Right ventricle myocardium inferior (tissue), 1 donor: ENCODE measurements around the gene MARCHF3. TPM values are rescaled to one million over a fixed set of nuclear protein-coding genes. Genes with fewer than 3 reads are reported as not detected.

ENCODE experiments used
- ATAC-seq: fragments of 200-7000 bp; cut with Tn5 transposase; one replicate; pipeline ENCODE4 v1.9.1; 2020; ENCODE audit warnings: mild to moderate bottlenecking, moderate library complexity
- DNase-seq: peaks from one replicate; pipeline ENCODE4 v3.0.0; 2021; ENCODE audit errors: missing footprints
- intact Hi-C: fragments of 100-400 bp; cut with DNase I; formaldehyde crosslinking; loops from one replicate; pipeline ENCODE4 v1.11.0; 2022
- total RNA-seq: library from RNA; stranded (reverse); fragmentation: NEBNext Ultra II Directional; extraction: Animal tissue kit (Norgen Biotek cat#: 25700); gene quantifications from one replicate; pipeline ENCODE4 v1.2.1, GENCODE V29; 2021
- donor health status: DM: no; HTN: yes; CAD: no; lungs with severe emphysema.

Gene MARCHF3
- total RNA-seq, 1 donor from 2014 or later, result 30.1 TPM

DNA sequence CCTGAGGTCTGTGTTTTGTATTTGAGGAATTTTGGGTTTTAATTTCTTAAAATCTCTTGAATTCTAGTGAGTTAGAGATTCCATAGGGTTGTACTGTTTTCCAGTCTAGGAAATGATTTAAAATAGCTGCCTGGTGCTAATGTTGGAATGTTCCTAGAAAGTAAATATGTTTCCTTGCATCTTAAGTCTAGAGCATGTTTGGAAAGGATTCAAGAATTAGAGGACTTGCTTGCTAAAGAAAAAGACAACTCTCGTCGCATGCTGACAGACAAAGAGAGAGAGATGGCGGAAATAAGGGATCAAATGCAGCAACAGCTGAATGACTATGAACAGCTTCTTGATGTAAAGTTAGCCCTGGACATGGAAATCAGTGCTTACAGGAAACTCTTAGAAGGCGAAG, 211.6 kb downstream of the MARCHF3 start:
- DNase-seq, result no peak
- intact Hi-C loops, result no loop called here
- ATAC-seq, result no peak

Other genes starting within 250 kb of the MARCHF3 start
- gene C5orf63, start 42.9 kb upstream of the MARCHF3 start, total RNA-seq, result 11.4 TPM